ENCODE data around the gene KCNC1.

KCNC1 gene

GRCh38 chr11:17750013-17750800 lies 15.6 kb downstream of the KCNC1 start:
- DNase-seq (ENCODE audit: insufficient read length, low spot score) = no peak
- FAIRE-seq = no peak
- TF ChIP-seq CTCF (IDR thresholded peaks at IDR 0.05; ENCODE audit: insufficient read depth, missing control alignments) = no peak

- DNase-seq (ENCODE audit: insufficient read length, low spot score) (no peak), FAIRE-seq (no peak)
- no peak for TF ChIP-seq CTCF (IDR thresholded peaks at IDR 0.05; ENCODE audit: insufficient read depth, missing control alignments)
These were observed 16.2 kb downstream of the KCNC1 start for GRCh38 chr11:17750801-17751165.

DNA sequence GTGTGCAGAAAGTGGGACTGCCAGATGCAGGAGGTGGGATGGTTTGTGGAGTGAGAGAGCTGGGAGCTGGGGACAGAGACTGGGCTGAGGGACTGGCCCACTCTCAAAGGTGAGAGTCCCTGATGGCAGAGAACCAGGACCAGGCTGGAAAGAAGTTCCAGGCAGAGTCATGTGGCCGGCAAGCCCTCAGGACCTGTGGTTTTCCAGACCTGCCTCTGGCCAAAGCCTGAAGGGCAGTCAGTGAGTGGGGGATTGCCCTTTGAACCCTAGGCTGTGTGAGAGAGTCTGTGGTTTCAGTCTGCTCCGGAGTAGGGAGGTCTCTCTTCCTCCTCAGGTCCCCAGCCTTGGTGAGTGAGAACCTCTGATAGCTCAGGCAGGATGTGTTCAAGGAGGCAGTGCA lies 17.0 kb downstream of the KCNC1 start:
- no peak for TF ChIP-seq CTCF (IDR thresholded peaks at IDR 0.05; ENCODE audit: insufficient read depth, missing control alignments)
- DNase-seq (ENCODE audit: insufficient read length, low spot score) = no peak
- FAIRE-seq = no peak

GRCh38 chr11:17752144-17752543 lies 17.6 kb downstream of the KCNC1 start:
- FAIRE-seq = no peak
- TF ChIP-seq CTCF (IDR thresholded peaks at IDR 0.05; ENCODE audit: insufficient read depth, missing control alignments) = no peak

GRCh38 chr11:17753153-17753552 lies 18.6 kb downstream of the KCNC1 start:
- FAIRE-seq (no peak), DNase-seq (ENCODE audit: insufficient read length, low spot score) (no peak)
- no peak for TF ChIP-seq CTCF (IDR thresholded peaks at IDR 0.05; ENCODE audit: insufficient read depth, missing control alignments)

More at GRCh38 chr11:17752144-17752543, 17.6 kb downstream of the KCNC1 start:
- DNase-seq (ENCODE audit: insufficient read length, low spot score) = no peak

GRCh38 chr11:17753641-17754040 lies 19.1 kb downstream of the KCNC1 start:
- TF ChIP-seq CTCF (IDR thresholded peaks at IDR 0.05; ENCODE audit: insufficient read depth, missing control alignments) = no peak
- DNase-seq (ENCODE audit: insufficient read length, low spot score) = no peak
- FAIRE-seq = no peak

DNA sequence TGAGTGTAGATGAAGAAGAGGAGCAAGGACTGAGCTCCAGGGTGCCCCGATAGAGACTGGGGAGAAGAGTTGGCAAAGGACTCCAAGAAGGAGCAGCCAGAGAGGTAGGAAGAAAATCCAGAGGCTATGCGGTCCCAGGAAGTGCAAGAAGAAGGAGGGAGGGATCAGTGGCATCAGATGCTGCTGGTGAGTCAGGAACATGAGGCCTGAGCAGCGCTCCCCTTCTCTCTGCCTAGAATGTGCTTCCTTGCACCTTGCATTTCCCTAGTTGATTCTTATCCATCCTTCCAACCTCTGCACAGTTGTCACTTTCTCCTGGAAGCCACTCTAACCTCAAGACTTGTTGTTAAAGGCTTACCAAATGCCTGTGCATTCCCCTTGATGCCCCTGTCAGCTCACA lies 21.3 kb downstream of the KCNC1 start:
- DNase-seq (ENCODE audit: insufficient read length, low spot score) (no peak), FAIRE-seq (no peak)
- no peak for TF ChIP-seq CTCF (IDR thresholded peaks at IDR 0.05; ENCODE audit: insufficient read depth, missing control alignments)
